H9 (cell line): ENCODE data around the gene ATG13. TPM values are rescaled to one million over a fixed set of nuclear protein-coding genes. Genes with fewer than 3 reads are reported as not detected.

Source experiments
- DNase-seq: peaks from one replicate; pipeline ENCODE4 v3.0.0-alpha.2; 2017
- H2AFZ ChIP-seq: one replicate; pipeline ENCODE4 v1.6.1; 2013; ENCODE audit warnings: mild to moderate bottlenecking, low read length, control low read depth, moderate library complexity
- H2AK5ac ChIP-seq: 2 replicates; pipeline ENCODE4 v1.6.1; 2013; ENCODE audit warnings: low read length, control low read depth, mixed read lengths; ENCODE audit not compliant: insufficient read length
- H2BK120ac ChIP-seq: one replicate; pipeline ENCODE4 v1.6.1; 2013; ENCODE audit warnings: low read depth, mild to moderate bottlenecking, low read length, control low read depth, inconsistent platforms; ENCODE audit not compliant: poor library complexity, severe bottlenecking
- H2BK12ac ChIP-seq: 2 replicates; pipeline ENCODE4 v1.6.1; 2013; ENCODE audit warnings: low read length, control low read depth, mixed read lengths, low read depth; ENCODE audit not compliant: insufficient read length
- H2BK15ac ChIP-seq: 2 replicates; pipeline ENCODE4 v1.6.1; 2013; ENCODE audit warnings: low read depth, low read length, control low read depth
- H2BK20ac ChIP-seq: one replicate; pipeline ENCODE4 v1.6.1; 2013; ENCODE audit warnings: low read depth, mild to moderate bottlenecking, low read length, control low read depth, inconsistent platforms; ENCODE audit not compliant: poor library complexity, severe bottlenecking
- H2BK5ac ChIP-seq: 2 replicates; pipeline ENCODE4 v1.6.1; 2013; ENCODE audit warnings: low read length, control low read depth, mixed read lengths; ENCODE audit not compliant: insufficient read length
- H3K14ac ChIP-seq: 2 replicates; pipeline ENCODE4 v1.6.1; 2013; ENCODE audit warnings: low read length, control low read depth; ENCODE audit not compliant: insufficient read depth
- H3K18ac ChIP-seq: 2 replicates; pipeline ENCODE4 v1.6.1; 2013; ENCODE audit warnings: low read depth, mild to moderate bottlenecking, mixed read lengths, low read length, control low read depth; ENCODE audit not compliant: insufficient read length
- H3K23ac ChIP-seq: 2 replicates; pipeline ENCODE4 v1.6.1; 2013; ENCODE audit warnings: low read length, control low read depth, mixed read lengths, low read depth; ENCODE audit not compliant: insufficient read length
- H3K23me2 ChIP-seq: 2 replicates; pipeline ENCODE4 v1.6.1; 2013; ENCODE audit warnings: low read depth, mild to moderate bottlenecking, mixed read lengths, low read length, control low read depth; ENCODE audit not compliant: insufficient read length, poor library complexity, severe bottlenecking
- H3K27ac ChIP-seq: 2 replicates; pipeline ENCODE4 v1.5.1; 2013; ENCODE audit warnings: low read length, control low read depth, mixed read lengths, low read depth; ENCODE audit not compliant: insufficient read length
- H3K27me3 ChIP-seq: 2 replicates; pipeline ENCODE4 v1.6.1; 2013; ENCODE audit warnings: low read length, control low read depth, inconsistent platforms; ENCODE audit not compliant: insufficient read depth
- H3K4ac ChIP-seq: 2 replicates; pipeline ENCODE4 v1.6.1; 2013; ENCODE audit warnings: low read depth, mild to moderate bottlenecking, control low read depth, inconsistent platforms, low read length, moderate library complexity
- H3K4me1 ChIP-seq: 2 replicates; pipeline ENCODE4 v1.6.1; 2013; ENCODE audit warnings: low read length, control low read depth, inconsistent platforms; ENCODE audit not compliant: insufficient read depth
- H3K4me2 ChIP-seq: 2 replicates; pipeline ENCODE4 v1.6.1; 2013; ENCODE audit warnings: low read length, control low read depth, mixed read lengths; ENCODE audit not compliant: insufficient read length, insufficient read depth
- H3K56ac ChIP-seq: 2 replicates; pipeline ENCODE4 v1.6.1; 2013; ENCODE audit warnings: low read depth, mild to moderate bottlenecking, mixed read lengths, low read length, control low read depth; ENCODE audit not compliant: insufficient read length
- H3K79me1 ChIP-seq: 2 replicates; pipeline ENCODE4 v1.6.1; 2013; ENCODE audit warnings: low read depth, mild to moderate bottlenecking, moderate library complexity, low read length, control low read depth, inconsistent platforms; ENCODE audit not compliant: insufficient read depth, poor library complexity, severe bottlenecking
- H3K79me2 ChIP-seq: 2 replicates; pipeline ENCODE4 v1.6.1; 2013; ENCODE audit warnings: low read length, control low read depth, inconsistent platforms; ENCODE audit not compliant: insufficient read depth
- H3K9ac ChIP-seq: 2 replicates; pipeline ENCODE4 v1.6.1; 2013; ENCODE audit warnings: low read length, control low read depth, mixed read lengths; ENCODE audit not compliant: insufficient read length; ENCODE audit errors: extremely low read depth
- H3K9me3 ChIP-seq: one replicate; pipeline ENCODE4 v1.6.1; 2013; ENCODE audit warnings: low read depth, low read length, inconsistent platforms; ENCODE audit not compliant: control insufficient read depth
- H3T11ph ChIP-seq: one replicate; pipeline ENCODE4 v1.6.1; 2013; ENCODE audit warnings: mild to moderate bottlenecking, low read length, control low read depth, inconsistent platforms
- H4K20me1 ChIP-seq: one replicate; pipeline ENCODE4 v1.6.1; 2013; ENCODE audit not compliant: control insufficient read depth, insufficient read length, insufficient read depth
- H4K5ac ChIP-seq: 2 replicates; pipeline ENCODE4 v1.6.1; 2013; ENCODE audit warnings: low read depth, mild to moderate bottlenecking, mixed read lengths, low read length, control low read depth; ENCODE audit not compliant: insufficient read length
- H4K8ac ChIP-seq: replicated peaks from 2 replicates; pipeline ENCODE4 v1.6.1; 2013; ENCODE audit warnings: low read length, control low read depth, mixed read lengths, low read depth; ENCODE audit not compliant: insufficient read length
- H4K91ac ChIP-seq: 2 replicates; pipeline ENCODE4 v1.6.1; 2013; ENCODE audit warnings: low read depth, mild to moderate bottlenecking, moderate library complexity, mixed read lengths, low read length, control low read depth; ENCODE audit not compliant: insufficient read length
- H3K27ac Mint-ChIP-seq, 3 experiments: 2 replicates in 2 of 3; 3 replicates in 1 of 3; pipeline ENCODE4 v1.8.0; 2020 to 2021; ENCODE audit warnings: mixed read lengths in 3 of 3, mild to moderate bottlenecking in 1 of 3, moderate library complexity in 1 of 3
- H3K27me3 Mint-ChIP-seq: 2 replicates; pipeline ENCODE4 v1.8.0; 2021; ENCODE audit warnings: low read depth, mild to moderate bottlenecking, moderate library complexity, mixed read lengths
- H3K36me3 Mint-ChIP-seq, 3 experiments: 2 replicates in 2 of 3; 3 replicates in 1 of 3; pipeline ENCODE4 v1.8.0; 2020 to 2021; ENCODE audit warnings: low read depth in 3 of 3, mixed read lengths in 3 of 3; ENCODE audit not compliant: insufficient read depth in 1 of 3
- H3K4me1 Mint-ChIP-seq, 2 experiments: 2 replicates each; pipeline ENCODE4 v1.8.0; 2020; ENCODE audit warnings: mixed read lengths in 2 of 2
- H3K4me3 Mint-ChIP-seq, 2 experiments: 2 replicates in 1 of 2; 3 replicates in 1 of 2; pipeline ENCODE4 v1.8.0; 2020 to 2021; ENCODE audit warnings: mild to moderate bottlenecking in 2 of 2, mixed read lengths in 2 of 2, moderate library complexity in 1 of 2
- H3K9me3 Mint-ChIP-seq, 2 experiments: 2 replicates in 1 of 2; 3 replicates in 1 of 2; pipeline ENCODE4 v1.8.0; 2020; ENCODE audit warnings: mild to moderate bottlenecking in 2 of 2, mixed read lengths in 2 of 2, moderate library complexity in 1 of 2
- WGBS: extraction: QIAGEN DNeasy Blood & Tissue Kit; methylation state at CpG from one replicate; pipeline ENCODE4 v1.1.7; 2013; ENCODE audit warnings: missing lambda C conversion rate, low lambda C conversion rate, mixed read lengths; ENCODE audit not compliant: insufficient read length; ENCODE audit errors: extremely low coverage; 5-methylcytosine and 5-hydroxymethylcytosine counted together
- total RNA-seq: library from RNA; stranded (reverse); gene quantifications from 2 replicates; pipeline ENCODE4 v1.2.1, GENCODE V29; 2021
- TF ChIP-seq, protein P1 (sequence below): fragments of 200-600 bp; sonication (generic); conservative IDR thresholded peaks from 3 replicates; pipeline ENCODE4 v1.8.0; 2021; ENCODE audit warnings: antibody characterized with exemption, mild to moderate bottlenecking

Gene ATG13
- total RNA-seq, 1 experiment from 2014 or later = 79.1 TPM

DNA sequence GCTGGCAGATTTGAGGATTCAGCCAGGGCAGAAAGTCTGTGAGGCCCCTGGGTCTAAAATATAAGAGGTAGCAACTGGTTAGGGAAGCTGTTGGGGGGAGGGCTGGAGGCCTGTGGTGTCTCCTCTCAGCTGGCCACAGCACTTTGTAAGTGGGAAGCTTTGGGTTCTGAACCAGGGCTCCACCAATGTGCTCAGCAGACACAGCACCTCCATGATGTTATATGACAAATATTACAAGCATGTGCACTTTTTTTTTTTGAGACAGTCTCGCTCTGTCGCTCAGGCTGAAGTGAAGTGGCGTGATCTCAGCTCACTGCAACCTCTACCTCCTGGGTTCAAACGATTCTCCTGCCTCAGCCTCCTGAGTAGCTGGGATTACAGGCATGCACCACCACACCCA, 75.1 kb downstream of the ATG13 start:
- H4K91ac ChIP-seq = no peak overlapping the region
- no peaks in the 10 kb centered on the region for H3K4me1 ChIP-seq
- no peak overlapping the region for H3K14ac ChIP-seq
- no peaks in the 10 kb centered on the region; the same call in 1 of the 2 replicates for H3K27me3 ChIP-seq
- Mint-ChIP-seq H3K4me3 (no peak overlapping the region), H3K27ac (peak overlapping the region in 1 of 3 experiments; percentile 31; a peak in 1 of 7 replicates), H3K4me1 (peaks cover under 1% of the 10 kb centered on the region in 2 experiments; a peak in 1 of 4 replicates), H3K9me3 (no peaks in the 10 kb centered on the region), H3K36me3 (peaks cover 2 to 19% (median 13%) of the 10 kb centered on the region in 3 experiments; a peak in 6 of 7 replicates), H3K27me3 (peaks cover under 1% of the 10 kb centered on the region; the same call in 1 of the 2 replicates)
- H3K23ac ChIP-seq = no peak overlapping the region
- no peaks in the 10 kb centered on the region for H3K23me2 ChIP-seq
- H3K27ac ChIP-seq = no peak overlapping the region
- no peaks in the 10 kb centered on the region for H3K79me2 ChIP-seq
- no peak overlapping the region for H2BK5ac ChIP-seq
- no peak for DNase-seq
- no peak overlapping the region for H2AFZ ChIP-seq
- no CpG with 5 or more reads among the region's 4 CpGs for WGBS
- no peak overlapping the region for H3K18ac ChIP-seq
- H3K4ac ChIP-seq = no peak overlapping the region
- H3K9me3 ChIP-seq = no peaks in the 10 kb centered on the region
- H3K4me2 ChIP-seq = no peak overlapping the region
- H3K9ac ChIP-seq = no peak overlapping the region
- no peak overlapping the region for H2BK20ac ChIP-seq
- no peak overlapping the region for H2BK120ac ChIP-seq
- TF ChIP-seq, protein P1, sequence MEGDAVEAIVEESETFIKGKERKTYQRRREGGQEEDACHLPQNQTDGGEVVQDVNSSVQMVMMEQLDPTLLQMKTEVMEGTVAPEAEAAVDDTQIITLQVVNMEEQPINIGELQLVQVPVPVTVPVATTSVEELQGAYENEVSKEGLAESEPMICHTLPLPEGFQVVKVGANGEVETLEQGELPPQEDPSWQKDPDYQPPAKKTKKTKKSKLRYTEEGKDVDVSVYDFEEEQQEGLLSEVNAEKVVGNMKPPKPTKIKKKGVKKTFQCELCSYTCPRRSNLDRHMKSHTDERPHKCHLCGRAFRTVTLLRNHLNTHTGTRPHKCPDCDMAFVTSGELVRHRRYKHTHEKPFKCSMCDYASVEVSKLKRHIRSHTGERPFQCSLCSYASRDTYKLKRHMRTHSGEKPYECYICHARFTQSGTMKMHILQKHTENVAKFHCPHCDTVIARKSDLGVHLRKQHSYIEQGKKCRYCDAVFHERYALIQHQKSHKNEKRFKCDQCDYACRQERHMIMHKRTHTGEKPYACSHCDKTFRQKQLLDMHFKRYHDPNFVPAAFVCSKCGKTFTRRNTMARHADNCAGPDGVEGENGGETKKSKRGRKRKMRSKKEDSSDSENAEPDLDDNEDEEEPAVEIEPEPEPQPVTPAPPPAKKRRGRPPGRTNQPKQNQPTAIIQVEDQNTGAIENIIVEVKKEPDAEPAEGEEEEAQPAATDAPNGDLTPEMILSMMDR = no peak
- no peak overlapping the region for H2BK15ac ChIP-seq
- H3K79me1 ChIP-seq = no peaks in the 10 kb centered on the region
- H3K56ac ChIP-seq = no peak overlapping the region
- H2AK5ac ChIP-seq = no peak overlapping the region
- H4K8ac ChIP-seq = no peak overlapping the region
- H3T11ph ChIP-seq = no peak overlapping the region
- H4K20me1 ChIP-seq = no peaks in the 10 kb centered on the region
- no peak overlapping the region for H4K5ac ChIP-seq
- no peak overlapping the region for H2BK12ac ChIP-seq
